Thoracic aorta (tissue), 2 donors: ENCODE results near the gene TPRG1. TPM values are rescaled to one million over a fixed set of nuclear protein-coding genes. Genes with fewer than 3 reads are reported as not detected.

ENCODE experiments used
- ATAC-seq: fragments of 150-250 bp; one replicate; pipeline ENCODE4 v1.8.0; 2017; ENCODE audit warnings: low read depth; ENCODE audit not compliant: insufficient number of reproducible peaks, low FRiP score
- DNase-seq: peaks from one replicate; pipeline ENCODE4 v3.0.0-alpha.2; 2020; ENCODE audit warnings: low spot score
- H3K27ac ChIP-seq, 2 donors: fragments of 200-600 bp; sonication (generic); 1 replicate in 1 of 2; 2 replicates in 1 of 2; pipeline ENCODE4 v1.5.1; 2016; ENCODE audit warnings: mild to moderate bottlenecking in 2 of 2, moderate library complexity in 2 of 2
- H3K27me3 ChIP-seq: fragments of 200-600 bp; sonication (generic); replicated peaks from 2 replicates; pipeline ENCODE4 v1.6.0; 2016; ENCODE audit warnings: mild to moderate bottlenecking; ENCODE audit not compliant: insufficient read depth
- H3K36me3 ChIP-seq: fragments of 200-600 bp; sonication (generic); one replicate; pipeline ENCODE4 v1.5.1; 2016
- H3K4me1 ChIP-seq, 2 donors: fragments of 200-600 bp; sonication (generic); 1 replicate in 1 of 2; 2 replicates in 1 of 2; pipeline versions ENCODE4 v1.5.1 to v1.6.0; 2016; ENCODE audit warnings: low read depth in 2 of 2, mild to moderate bottlenecking in 1 of 2; ENCODE audit not compliant: control insufficient read depth in 1 of 2
- H3K4me3 ChIP-seq: fragments of 200-600 bp; sonication (generic); 2 replicates; pipeline ENCODE4 v1.5.1; 2016; ENCODE audit warnings: mild to moderate bottlenecking
- H3K9me3 ChIP-seq: fragments of 200-600 bp; sonication (generic); 2 replicates; pipeline ENCODE4 v1.5.1; 2016
- total RNA-seq, 2 donors: library from RNA; depleted of rRNA; stranded (reverse); fragments of >200 nt; gene quantifications; one replicate each; pipeline versions ENCODE4 v1.1.0 to v1.2.3, GENCODE V29; 2016
- TF ChIP-seq, protein P1 (sequence below): fragments of 200-600 bp; sonication (generic); IDR thresholded peaks from one replicate; pipeline ENCODE4 v1.5.1; 2019; ENCODE audit warnings: antibody characterized with exemption

TPRG1 gene
- total RNA-seq, 2 donors from 2014 or later, result 7.4 to 14.5 TPM

- Histone ChIP-seq H3K9me3 (no peaks in the 10 kb centered on the region), H3K27me3 (no peaks in the 10 kb centered on the region), H3K36me3 (no peaks in the 10 kb centered on the region), H3K4me3 (no peak overlapping the region), H3K4me1 (no peaks in the 10 kb centered on the region), H3K27ac (no peak overlapping the region)
- ATAC-seq, result no peak
- TF ChIP-seq, protein P1, sequence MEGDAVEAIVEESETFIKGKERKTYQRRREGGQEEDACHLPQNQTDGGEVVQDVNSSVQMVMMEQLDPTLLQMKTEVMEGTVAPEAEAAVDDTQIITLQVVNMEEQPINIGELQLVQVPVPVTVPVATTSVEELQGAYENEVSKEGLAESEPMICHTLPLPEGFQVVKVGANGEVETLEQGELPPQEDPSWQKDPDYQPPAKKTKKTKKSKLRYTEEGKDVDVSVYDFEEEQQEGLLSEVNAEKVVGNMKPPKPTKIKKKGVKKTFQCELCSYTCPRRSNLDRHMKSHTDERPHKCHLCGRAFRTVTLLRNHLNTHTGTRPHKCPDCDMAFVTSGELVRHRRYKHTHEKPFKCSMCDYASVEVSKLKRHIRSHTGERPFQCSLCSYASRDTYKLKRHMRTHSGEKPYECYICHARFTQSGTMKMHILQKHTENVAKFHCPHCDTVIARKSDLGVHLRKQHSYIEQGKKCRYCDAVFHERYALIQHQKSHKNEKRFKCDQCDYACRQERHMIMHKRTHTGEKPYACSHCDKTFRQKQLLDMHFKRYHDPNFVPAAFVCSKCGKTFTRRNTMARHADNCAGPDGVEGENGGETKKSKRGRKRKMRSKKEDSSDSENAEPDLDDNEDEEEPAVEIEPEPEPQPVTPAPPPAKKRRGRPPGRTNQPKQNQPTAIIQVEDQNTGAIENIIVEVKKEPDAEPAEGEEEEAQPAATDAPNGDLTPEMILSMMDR, result no peak
- DNase-seq, result no peak
These were observed 63.4 kb downstream of the TPRG1 start for GRCh38 chr3:189235214-189235613.

- TF ChIP-seq, protein P1, result no peak
- Histone ChIP-seq H3K36me3 (no peaks in the 10 kb centered on the region), H3K4me3 (no peak overlapping the region), H3K9me3 (no peaks in the 10 kb centered on the region), H3K27me3 (no peaks in the 10 kb centered on the region), H3K27ac (no peak overlapping the region), H3K4me1 (no peaks in the 10 kb centered on the region)
- DNase-seq (no peak), ATAC-seq (no peak)
These were observed 64.6 kb downstream of the TPRG1 start for GRCh38 chr3:189236352-189236751.

DNA sequence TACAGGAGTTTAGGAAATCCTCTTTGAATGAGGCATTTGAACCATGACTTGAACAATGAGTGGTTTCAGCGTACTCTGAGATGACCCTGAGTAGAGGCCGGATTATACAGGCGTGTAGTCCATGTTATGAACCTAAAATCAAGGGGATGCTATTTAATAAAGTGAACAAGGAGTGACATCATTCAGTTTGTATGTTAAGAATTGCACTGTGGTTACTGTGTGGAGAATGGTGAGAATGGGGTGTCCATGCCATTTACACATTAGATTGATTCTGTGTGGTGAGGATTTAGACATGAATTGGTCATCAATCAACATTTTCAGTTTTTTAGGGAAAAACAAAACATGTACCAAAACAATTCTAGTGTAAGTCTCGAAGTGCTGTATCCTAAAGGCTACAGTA is 65.8 kb downstream of the TPRG1 start:
- no peak for DNase-seq

GRCh38 chr3:189238071-189238470 is 66.3 kb downstream of the TPRG1 start:
- peaks cover 2% of the 10 kb centered on the region for H3K9me3 ChIP-seq
- no peaks in the 10 kb centered on the region for H3K27me3 ChIP-seq
- ATAC-seq, result no peak
- TF ChIP-seq, protein P1, result no peak
- H3K4me3 ChIP-seq, result no peak overlapping the region
- H3K36me3 ChIP-seq, result no peaks in the 10 kb centered on the region
- H3K4me1 ChIP-seq, result no peaks in the 10 kb centered on the region
- DNase-seq, result no peak
- no peak overlapping the region for H3K27ac ChIP-seq

More for the DNA sequence above, 65.8 kb downstream of the TPRG1 start:
- Histone ChIP-seq H3K9me3 (no peaks in the 10 kb centered on the region), H3K36me3 (no peaks in the 10 kb centered on the region), H3K27ac (no peak overlapping the region), H3K4me3 (no peak overlapping the region), H3K27me3 (no peaks in the 10 kb centered on the region), H3K4me1 (no peaks in the 10 kb centered on the region)
- no peak for ATAC-seq
- TF ChIP-seq, protein P1, result no peak

DNA sequence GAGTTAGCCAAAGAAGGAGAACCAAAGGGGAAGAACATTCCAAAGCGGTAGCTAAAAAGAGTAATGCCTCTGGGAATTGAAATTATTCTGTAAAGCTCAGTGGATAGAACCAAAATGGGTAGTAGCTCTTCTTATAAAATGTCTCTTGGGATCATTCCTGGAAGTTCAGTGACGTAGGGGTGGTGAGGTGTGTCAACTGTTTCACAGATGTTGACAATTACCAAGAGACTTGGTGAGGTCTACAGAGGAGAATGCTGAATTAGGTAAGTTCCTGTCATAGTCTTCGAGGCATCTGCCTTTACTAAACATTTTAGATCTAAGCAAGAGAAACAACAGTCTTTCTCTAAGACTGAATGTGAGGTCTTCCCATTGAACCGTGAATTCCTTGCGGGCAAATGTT is 67.8 kb downstream of the TPRG1 start:
- H3K27ac ChIP-seq, result no peak overlapping the region
- DNase-seq (no peak), ATAC-seq (no peak)
- H3K9me3 ChIP-seq, result peaks cover 10% of the 10 kb centered on the region
- no peak overlapping the region for H3K4me3 ChIP-seq
- H3K27me3 ChIP-seq, result no peaks in the 10 kb centered on the region
- H3K36me3 ChIP-seq, result no peaks in the 10 kb centered on the region
- TF ChIP-seq, protein P1, result no peak
- H3K4me1 ChIP-seq, result no peaks in the 10 kb centered on the region
